Muscle layer of duodenum (tissue), 2 donors: Measurements from ENCODE around the gene SCO2.

Experiments used
- H3K27ac ChIP-seq: one replicate; pipeline ENCODE4 v1.7.0; 2013; ENCODE audit warnings: mild to moderate bottlenecking, low read length
- H3K27me3 ChIP-seq: one replicate; pipeline ENCODE4 v1.7.0; 2013; ENCODE audit warnings: low read depth, mild to moderate bottlenecking, control low read depth, low read length
- H3K36me3 ChIP-seq, 2 donors: one replicate each; pipeline ENCODE4 v1.7.0; 2013; ENCODE audit warnings: low read length in 2 of 2, control low read depth in 1 of 2, mild to moderate bottlenecking in 1 of 2; ENCODE audit not compliant: insufficient read depth in 2 of 2, control insufficient read depth in 1 of 2
- H3K4me1 ChIP-seq, 2 donors: one replicate each; pipeline ENCODE4 v1.7.0; 2013; ENCODE audit warnings: low read length in 2 of 2, mild to moderate bottlenecking in 2 of 2, control low read depth in 1 of 2, moderate library complexity in 1 of 2; ENCODE audit not compliant: insufficient read depth in 2 of 2, control insufficient read depth in 1 of 2
- H3K4me3 ChIP-seq, 2 donors: one replicate each; pipeline ENCODE4 v1.7.0; 2013; ENCODE audit warnings: low read length in 2 of 2, low read depth in 1 of 2, mild to moderate bottlenecking in 1 of 2
- H3K9me3 ChIP-seq, 2 donors: one replicate each; pipeline ENCODE4 v1.7.0; 2013; ENCODE audit warnings: low read length in 2 of 2, control low read depth in 1 of 2, mild to moderate bottlenecking in 1 of 2; ENCODE audit not compliant: control insufficient read depth in 1 of 2
- donor health status: healthy.

Gene SCO2

GRCh38 chr22:50525104-50525857, at the start of gene SCO2:
SCO2 (minus strand) TSS chr22:50525598; CDS start chr22:50524411, 1,187 bp downstream.
- Histone ChIP-seq H3K27ac (peak within 1 kb of the TSS; percentile 63), H3K36me3 (peaks cover 11 to 30% of the 10 kb centered on the region in 2 donors), H3K4me3 (peak within 1 kb of the TSS; percentile 67 to 82), H3K4me1 (peaks cover 10 to 38% of the 10 kb centered on the region in 2 donors), H3K9me3 (no peaks in the 10 kb centered on the region), H3K27me3 (no peaks in the 10 kb centered on the region)

GRCh38 chr22:50574383-50574755, 49.0 kb upstream of the SCO2 start:
- Histone ChIP-seq H3K4me1 (peaks cover 0 to 17% of the 10 kb centered on the region in 2 donors), H3K27me3 (no peaks in the 10 kb centered on the region), H3K4me3 (no peak overlapping the region), H3K9me3 (no peaks in the 10 kb centered on the region), H3K36me3 (peaks cover 5 to 47% of the 10 kb centered on the region in 2 donors), H3K27ac (no peak overlapping the region)

- peaks cover 9 to 53% of the 10 kb centered on the region in 2 donors for H3K36me3 ChIP-seq
- H3K4me1 ChIP-seq = peaks cover 0 to 10% of the 10 kb centered on the region in 2 donors
- H3K27me3 ChIP-seq = no peaks in the 10 kb centered on the region
- no peaks in the 10 kb centered on the region for H3K9me3 ChIP-seq
- no peak overlapping the region for H3K4me3 ChIP-seq
- H3K27ac ChIP-seq = no peak overlapping the region
These were observed 48.3 kb upstream of the SCO2 start for GRCh38 chr22:50573491-50574382.

GRCh38 chr22:50572965-50573364, 47.6 kb upstream of the SCO2 start:
- H3K36me3 ChIP-seq = peaks cover 9 to 59% of the 10 kb centered on the region in 2 donors
- H3K4me1 ChIP-seq = peaks cover 0 to 4% of the 10 kb centered on the region in 2 donors
- no peak overlapping the region for H3K4me3 ChIP-seq
- H3K9me3 ChIP-seq = no peaks in the 10 kb centered on the region
- H3K27me3 ChIP-seq = no peaks in the 10 kb centered on the region
- H3K27ac ChIP-seq = no peak overlapping the region

GRCh38 chr22:50571264-50572175, 46.1 kb upstream of the SCO2 start:
- Histone ChIP-seq H3K27me3 (no peaks in the 10 kb centered on the region), H3K9me3 (no peaks in the 10 kb centered on the region), H3K36me3 (peaks cover 9 to 63% of the 10 kb centered on the region in 2 donors), H3K4me3 (no peak overlapping the region), H3K27ac (no peak overlapping the region), H3K4me1 (no peaks in the 10 kb centered on the region)

GRCh38 chr22:50570861-50571260, 45.5 kb upstream of the SCO2 start:
- H3K9me3 ChIP-seq = no peaks in the 10 kb centered on the region
- no peak overlapping the region for H3K4me3 ChIP-seq
- no peaks in the 10 kb centered on the region for H3K4me1 ChIP-seq
- peaks cover 9 to 61% of the 10 kb centered on the region in 2 donors for H3K36me3 ChIP-seq
- H3K27ac ChIP-seq = no peak overlapping the region
- no peaks in the 10 kb centered on the region for H3K27me3 ChIP-seq

GRCh38 chr22:50569896-50570535, 44.6 kb upstream of the SCO2 start:
- H3K36me3 ChIP-seq = peaks cover 9 to 56% of the 10 kb centered on the region in 2 donors
- H3K4me1 ChIP-seq = no peaks in the 10 kb centered on the region
- no peaks in the 10 kb centered on the region for H3K27me3 ChIP-seq
- no peaks in the 10 kb centered on the region for H3K9me3 ChIP-seq
- H3K27ac ChIP-seq = no peak overlapping the region
- no peak overlapping the region for H3K4me3 ChIP-seq

- no peaks in the 10 kb centered on the region for H3K9me3 ChIP-seq
- no peak overlapping the region for H3K27ac ChIP-seq
- H3K4me3 ChIP-seq = no peak overlapping the region
- H3K36me3 ChIP-seq = peaks cover 9 to 54% of the 10 kb centered on the region in 2 donors
- no peaks in the 10 kb centered on the region for H3K4me1 ChIP-seq
- no peaks in the 10 kb centered on the region for H3K27me3 ChIP-seq
These were observed 43.7 kb upstream of the SCO2 start for GRCh38 chr22:50569041-50569459.

GRCh38 chr22:50568626-50569025, 43.2 kb upstream of the SCO2 start:
- H3K36me3 ChIP-seq = peaks cover 9 to 49% of the 10 kb centered on the region in 2 donors

GRCh38 chr22:50567721-50568252, 42.4 kb upstream of the SCO2 start:
- Histone ChIP-seq H3K4me1 (peaks cover 2 to 3% of the 10 kb centered on the region in 2 donors), H3K4me3 (no peak overlapping the region), H3K9me3 (no peaks in the 10 kb centered on the region), H3K27me3 (no peaks in the 10 kb centered on the region), H3K36me3 (peaks cover 9 to 46% of the 10 kb centered on the region in 2 donors), H3K27ac (no peak overlapping the region)

More at GRCh38 chr22:50568626-50569025, 43.2 kb upstream of the SCO2 start:
- H3K27me3 ChIP-seq = no peaks in the 10 kb centered on the region
- H3K27ac ChIP-seq = no peak overlapping the region
- H3K4me3 ChIP-seq = no peak overlapping the region
- no peaks in the 10 kb centered on the region for H3K9me3 ChIP-seq
- peaks cover 2 to 3% of the 10 kb centered on the region in 2 donors for H3K4me1 ChIP-seq
